GM18858 (cell line): ENCODE data around the gene LZTFL1.
A peak's percentile ranks its signal among the peaks of the same experiment; 100 is the strongest.

Experiments used
- ATAC-seq: cut with Tn5 transposase; IDR thresholded peaks from one replicate; pipeline ENCODE4 v1.9.1; 2021; ENCODE audit not compliant: unreplicated experiment

Gene LZTFL1

GRCh38 chr3:45841757-45842491, at the start of gene LZTFL1:
LZTFL1 (minus strand) TSS chr3:45842119; CDS start chr3:45841991, 128 bp downstream.
- peak; percentile 75 for ATAC-seq

- ATAC-seq: no peak
Observed at GRCh38 chr3:45890405-45890804, 48.5 kb upstream of the LZTFL1 start.

- ATAC-seq: no peak
Observed at GRCh38 chr3:45889337-45889736, 47.4 kb upstream of the LZTFL1 start.

GRCh38 chr3:45887759-45888511, 46.0 kb upstream of the LZTFL1 start:
- no peak for ATAC-seq

- ATAC-seq: no peak
Observed at GRCh38 chr3:45887285-45887684, 45.4 kb upstream of the LZTFL1 start.

- ATAC-seq: no peak
Observed at GRCh38 chr3:45885979-45886705, 44.2 kb upstream of the LZTFL1 start, which contains the start of gene CCR9. CCR9 (plus strand) TSS chr3:45886543; CDS start chr3:45894934, 8,391 bp downstream.

GRCh38 chr3:45884368-45885201, 42.7 kb upstream of the LZTFL1 start:
- ATAC-seq: no peak

- no peak for ATAC-seq
Observed at GRCh38 chr3:45881078-45882022, 39.4 kb upstream of the LZTFL1 start.

GRCh38 chr3:45880725-45881077, 38.8 kb upstream of the LZTFL1 start:
- ATAC-seq: no peak

GRCh38 chr3:45878124-45878523, 36.2 kb upstream of the LZTFL1 start:
- no peak for ATAC-seq

- ATAC-seq: no peak
Observed at GRCh38 chr3:45874677-45875346, 32.9 kb upstream of the LZTFL1 start.

- no peak for ATAC-seq
Observed at GRCh38 chr3:45873638-45874037, 31.7 kb upstream of the LZTFL1 start.

GRCh38 chr3:45873036-45873435, 31.1 kb upstream of the LZTFL1 start:
- no peak for ATAC-seq

GRCh38 chr3:45872569-45872968, 30.6 kb upstream of the LZTFL1 start:
- no peak for ATAC-seq

- ATAC-seq: no peak
Observed at GRCh38 chr3:45871780-45872179, 29.9 kb upstream of the LZTFL1 start.

- ATAC-seq: no peak
Observed at GRCh38 chr3:45870099-45870498, 28.2 kb upstream of the LZTFL1 start.

- ATAC-seq: no peak
Observed at GRCh38 chr3:45869638-45870037, 27.7 kb upstream of the LZTFL1 start.

- ATAC-seq: no peak
Observed at GRCh38 chr3:45868650-45869049, 26.7 kb upstream of the LZTFL1 start.

- no peak for ATAC-seq
Observed at GRCh38 chr3:45868213-45868612, 26.3 kb upstream of the LZTFL1 start.
